HepG2 (cell line): ENCODE results near the gene IQSEC1. TPM values are rescaled to one million over a fixed set of nuclear protein-coding genes. Genes with fewer than 3 reads are reported as not detected.

Source experiments
- ATAC-seq: fragments of 200-7000 bp; cut with Tn5 transposase; 3 replicates; pipeline ENCODE4 v1.9.1; 2020; ENCODE audit warnings: mild to moderate bottlenecking, moderate library complexity
- BruUV-seq: library from RNA; stranded (reverse); fragments of 400-500 nt; replicated peaks from 2 replicates; lab custom pipeline; 2021; lab: Mats Ljungman, UMichigan
- CTCF ChIA-PET: fragments of 300-600 bp; formaldehyde crosslinking; extraction: SDS; loops from one replicate; lab custom pipeline; 2021; ENCODE audit warnings: low total read pairs, inconsistent platforms, low intra/inter-chr PET ratio; lab: Yijun Ruan, JAX
- POLR2A ChIA-PET: fragments of 350-600 bp; sonication (Branson Sonifier 250); formaldehyde crosslinking; loops from one replicate; lab custom pipeline; 2020; ENCODE audit warnings: antibody characterized with exemption, inconsistent platforms; lab: Yijun Ruan, JAX
- DNase-seq: peaks from one replicate; pipeline ENCODE4 v3.0.0-alpha.2; 2015; ENCODE audit warnings: low spot score
- FAIRE-seq: peaks from 3 replicates; lab custom pipeline; 2011; peaks lifted over from hg19 to GRCh38; lab: Jason Lieb, UNC
- H2AFZ ChIP-seq: one replicate; pipeline ENCODE4 v1.6.1; 2011; ENCODE audit warnings: low read length, inconsistent platforms
- H3K27ac ChIP-seq: fragments of 300-600 bp; 3 replicates; pipeline ENCODE4 v1.8.0; 2011; ENCODE audit warnings: mixed run types, mild to moderate bottlenecking, mixed read lengths, low read length, inconsistent platforms; ENCODE audit not compliant: insufficient read depth; ENCODE audit errors: extremely low read length
- H3K27me3 ChIP-seq, 2 experiments: fragments of 200-600 bp in 1 of 2; 2 replicates in 1 of 2; 3 replicates in 1 of 2; pipeline versions ENCODE4 v1.6.0 to v1.8.0; 2011; ENCODE audit warnings: low read length in 2 of 2, mild to moderate bottlenecking in 2 of 2, moderate library complexity in 2 of 2, inconsistent platforms in 1 of 2; ENCODE audit not compliant: insufficient read depth in 2 of 2, control insufficient read depth in 1 of 2
- H3K36me3 ChIP-seq, 2 experiments: fragments of 200-600 bp in 1 of 2; replicated peaks in 1 of 2; 2 replicates in 1 of 2; 3 replicates in 1 of 2; pipeline versions ENCODE4 v1.5.1 to v1.8.0; 2011; ENCODE audit warnings: low read length in 2 of 2, inconsistent platforms in 1 of 2; ENCODE audit not compliant: insufficient read depth in 2 of 2, control insufficient read depth in 1 of 2
- H3K4me1 ChIP-seq: 2 replicates; pipeline ENCODE4 v1.5.1; 2012; ENCODE audit warnings: low read length, inconsistent platforms; ENCODE audit not compliant: insufficient read depth
- H3K4me2 ChIP-seq: 2 replicates; pipeline ENCODE4 v1.6.0; 2011; ENCODE audit warnings: low read depth, low read length, inconsistent platforms
- H3K4me3 ChIP-seq, 3 experiments: fragments of 200-600 bp in 1 of 3; sonication (generic), shearing (Covaris generic) in 1 of 3; replicated peaks in 1 of 3; 2 replicates each; pipeline ENCODE4 v1.5.1; 2011 to 2016; ENCODE audit warnings: low read length in 3 of 3, inconsistent platforms in 2 of 3, low read depth in 2 of 3, mild to moderate bottlenecking in 2 of 3, control low read depth in 1 of 3, mixed read lengths in 1 of 3; ENCODE audit not compliant: insufficient read depth in 1 of 3
- H3K79me2 ChIP-seq: one replicate; pipeline ENCODE4 v1.6.1; 2011; ENCODE audit warnings: low read length, inconsistent platforms; ENCODE audit not compliant: insufficient read depth
- H3K9ac ChIP-seq: 2 replicates; pipeline ENCODE4 v1.6.0; 2011; ENCODE audit warnings: mild to moderate bottlenecking, low read depth, low read length, inconsistent platforms; ENCODE audit not compliant: insufficient read depth
- H3K9me3 ChIP-seq: 2 replicates; pipeline ENCODE4 v1.5.1; 2012; ENCODE audit warnings: mild to moderate bottlenecking, low read length
- H4K20me1 ChIP-seq: 2 replicates; pipeline ENCODE4 v1.6.0; 2011; ENCODE audit warnings: inconsistent platforms, mild to moderate bottlenecking, low read length, moderate library complexity; ENCODE audit not compliant: insufficient read depth
- ARNT ChIP-seq: fragments of 450-650 bp; IDR thresholded peaks from 2 replicates; pipeline ENCODE4 v1.6.1; 2017
- MAFK ChIP-seq, 2 experiments: IDR thresholded peaks in 1 of 2; conservative IDR thresholded peaks in 1 of 2; 2 replicates each; pipeline ENCODE4 v1.6.1; 2011; ENCODE audit warnings: improper control_type of control experiment in 2 of 2, low read length in 2 of 2
- NFRKB ChIP-seq: fragments of 450-650 bp; IDR thresholded peaks from 2 replicates; pipeline ENCODE4 v1.6.1; 2017
- PREB ChIP-seq: sonication (generic); formaldehyde crosslinking; IDR thresholded peaks from 2 replicates; pipeline ENCODE4 v1.4.0; 2020; ENCODE audit warnings: missing genetic modification reagents
- RBM22 ChIP-seq: fragments of 200-400 bp; formaldehyde crosslinking; optimal IDR thresholded peaks from 2 replicates; pipeline ENCODE3; 2017; ENCODE audit warnings: mild to moderate bottlenecking, low read length, moderate library complexity
- REXO4 ChIP-seq: sonication (generic); formaldehyde crosslinking; IDR thresholded peaks from 2 replicates; pipeline ENCODE4 v1.8.0; 2022; ENCODE audit warnings: missing genetic modification reagents, mild to moderate bottlenecking, borderline replicate concordance
- SYNCRIP ChIP-seq: fragments of 200-400 bp; formaldehyde crosslinking; IDR thresholded peaks from 2 replicates; pipeline ENCODE4 v1.6.1; 2018; ENCODE audit warnings: mild to moderate bottlenecking, low read depth, low read length; ENCODE audit not compliant: insufficient read depth
- TBX3 ChIP-seq: fragments of 450-650 bp; IDR thresholded peaks from 2 replicates; pipeline ENCODE4 v1.6.1; 2017; ENCODE audit warnings: antibody characterized with exemption, mild to moderate bottlenecking, inconsistent platforms, borderline replicate concordance
- TRAFD1 ChIP-seq: sonication (generic); formaldehyde crosslinking; IDR thresholded peaks from 2 replicates; pipeline ENCODE4 v1.5.1; 2020; ENCODE audit warnings: missing genetic modification reagents, mild to moderate bottlenecking, borderline replicate concordance
- ZNF430 ChIP-seq: sonication (generic); formaldehyde crosslinking; IDR thresholded peaks from 2 replicates; pipeline ENCODE4 v1.9.0; 2021; ENCODE audit warnings: mild to moderate bottlenecking, missing genetic modification reagents
- ZNF512 ChIP-seq: sonication (generic); formaldehyde crosslinking; IDR thresholded peaks from 2 replicates; pipeline ENCODE4 v1.4.0; 2020; ENCODE audit warnings: mild to moderate bottlenecking, missing genetic modification reagents
- ZNF768 ChIP-seq: sonication (generic); formaldehyde crosslinking; IDR thresholded peaks from 2 replicates; pipeline ENCODE4 v1.4.0; 2020; ENCODE audit warnings: missing genetic modification reagents
- ZNF883 ChIP-seq: sonication (generic); formaldehyde crosslinking; IDR thresholded peaks from 2 replicates; pipeline ENCODE4 v1.5.1; 2020; ENCODE audit warnings: mild to moderate bottlenecking, missing genetic modification reagents; ENCODE audit errors: not compliant biosample characterization
- WGBS: methylation state at CpG from one replicate; pipeline ENCODE4 v1.1.6; 2017; ENCODE audit warnings: low lambda C conversion rate; 5-methylcytosine and 5-hydroxymethylcytosine counted together
- in situ Hi-C: cut with HindIII; loops from 2 replicates; pipeline ENCODE4 v1.10.0; 2017; ENCODE audit warnings: low pct_unique_long_range_greater_than_20kb; ENCODE audit not compliant: extremely low pct_ligation_motif_present
- intact Hi-C: fragments of 100-400 bp; cut with micrococcal nuclease; formaldehyde crosslinking; loops from one replicate; pipeline ENCODE4 v1.10.0; 2022; ENCODE audit not compliant: unreplicated experiment
- polyA plus RNA-seq, 8 experiments: library from polyadenylated mRNA; depleted of rRNA in 3 of 8; stranded (reverse) in 7 of 8; unstranded in 1 of 8; fragments of >200 nt; fragmentation: Illumina TruSeq in 4 of 8; extraction: Trizol in 4 of 8; gene quantifications; 2 replicates each; pipeline versions ENCODE4 v1.2.1 to v1.2.3, GENCODE V29; 2011 to 2016; ENCODE audit warnings: low read depth in 4 of 8, missing spikeins in 1 of 8, mixed read lengths in 1 of 8; ENCODE audit not compliant: insufficient read depth in 1 of 8
- total RNA-seq, 5 experiments: library from RNA; depleted of rRNA; stranded (reverse); fragments of >200 nt; fragmentation: Illumina TruSeq; extraction: Trizol; gene quantifications; 2 replicates each; pipeline ENCODE4 v1.2.3, GENCODE V29; 2016; ENCODE audit warnings: low read depth in 1 of 5

IQSEC1 gene
- total and polyA plus RNA-seq, 2 of the 13 experiments (the other 11 are each of a cell fraction or from before 2014, with no cell fraction given): 17.4 to 20.2 TPM

GRCh38 chr3:12946649-12947316 is 126.4 kb downstream of the IQSEC1 start:
- WGBS: 94% methylated on average over 6 of the region's 8 CpGs
- TF ChIP-seq RBM22: peak; percentile 12
- no peak for TF ChIP-seq MAFK (conservative IDR thresholded peaks at IDR 0.05 in 1 of 2, IDR thresholded peaks at IDR 0.05 in 1 of 2; ENCODE audit: low read length in 2 of 2)
- FAIRE-seq (no peak), ATAC-seq (no peak), DNase-seq (no peak)
- H3K4me3 ChIP-seq: no peak overlapping the region
- H3K4me2 ChIP-seq: no peak overlapping the region
- H3K9me3 ChIP-seq: no peaks in the 10 kb centered on the region
- H3K9ac ChIP-seq: no peak overlapping the region
- H2AFZ ChIP-seq: no peak overlapping the region
- H3K27me3 ChIP-seq: no peaks in the 10 kb centered on the region
- in situ Hi-C loops (no loop called here), intact Hi-C loops (loop anchor here (5.0 kb wide), 1 partner anchor 36 kb away; no protein-coding TSS in a partner anchor)
- ChIA-PET CTCF (interaction anchor here (1.2 kb wide), 1 partner anchor 37 kb away, joined by 4 read pairs; no protein-coding TSS in a partner anchor), POLR2A (interaction anchor here (1.4 kb wide), 1 partner anchor 18 kb away, joined by 16 read pairs; no protein-coding TSS in a partner anchor)
- peaks cover 11 to 20% of the 10 kb centered on the region in 2 experiments for H3K36me3 ChIP-seq
- H4K20me1 ChIP-seq: peaks cover 53% of the 10 kb centered on the region
- no TSS peak for BruUV-seq
- H3K79me2 ChIP-seq: peaks cover 48% of the 10 kb centered on the region
- H3K27ac ChIP-seq: no peak overlapping the region
- H3K4me1 ChIP-seq: peaks cover 22% of the 10 kb centered on the region

- Histone ChIP-seq H3K9ac (no peak overlapping the region), H3K4me3 (no peak overlapping the region), H3K27ac (no peak overlapping the region), H3K79me2 (peaks cover 42% of the 10 kb centered on the region), H2AFZ (no peak overlapping the region), H3K9me3 (no peaks in the 10 kb centered on the region), H3K4me2 (no peak overlapping the region), H3K27me3 (no peaks in the 10 kb centered on the region), H3K4me1 (peaks cover 22% of the 10 kb centered on the region), H3K36me3 (peaks cover 13 to 26% of the 10 kb centered on the region in 2 experiments), H4K20me1 (peaks cover 53% of the 10 kb centered on the region)
- ATAC-seq (no peak), FAIRE-seq (no peak), DNase-seq (no peak)
- ChIA-PET POLR2A (no interaction called here), CTCF (interaction anchor here (1.2 kb wide), 1 partner anchor 38 kb away, joined by 4 read pairs; no protein-coding TSS in a partner anchor)
- 96% methylated on average over 6 of the region's 6 CpGs for WGBS
- BruUV-seq: no TSS peak
- in situ Hi-C loops: no loop called here
- intact Hi-C loops: loop anchor here (5.0 kb wide), 1 partner anchor 36 kb away; no protein-coding TSS in a partner anchor
- TF ChIP-seq ZNF512 (no peak), ZNF430 (CRISPR knock-in tag) (no peak), TRAFD1 (CRISPR knock-in tag) (no peak), SYNCRIP (no peak), ZNF768 (CRISPR knock-in tag) (no peak), REXO4 (CRISPR knock-in tag) (no peak), NFRKB (no peak), TBX3 (no peak), ARNT (no peak), PREB (CRISPR knock-in tag) (no peak), ZNF883 (CRISPR knock-in tag) (no peak)
Measured at GRCh38 chr3:12946251-12946648, 127.0 kb downstream of the IQSEC1 start.
